Panc1 (cell line): ENCODE data around the gene CASD1. TPM values are rescaled to one million over a fixed set of nuclear protein-coding genes. Genes with fewer than 3 reads are reported as not detected.

Source experiments
- ATAC-seq: fragments of 200-7000 bp; cut with Tn5 transposase; 2 replicates; pipeline ENCODE4 v1.9.1; 2020; ENCODE audit warnings: mild to moderate bottlenecking, moderate library complexity
- BruUV-seq: library from RNA; stranded (reverse); fragments of 400-500 nt; replicated peaks from 2 replicates; lab custom pipeline; 2021; lab: Mats Ljungman, UMichigan
- CTCF ChIA-PET: fragments of 300-600 bp; sonication (Branson Sonifier 250); formaldehyde crosslinking; loops from one replicate; lab custom pipeline; 2022; ENCODE audit warnings: antibody characterized with exemption; lab: Charles Lee
- POLR2A ChIA-PET: fragments of 300-600 bp; sonication (Branson Sonifier 250); formaldehyde crosslinking; loops from one replicate; lab custom pipeline; 2022; ENCODE audit warnings: antibody characterized with exemption; lab: Charles Lee
- DNase-seq: peaks from one replicate; pipeline ENCODE4 v3.0.0-alpha.2; 2010; ENCODE audit warnings: low read depth, low spot score
- H3K27ac ChIP-seq: 2 replicates; pipeline ENCODE4 v1.5.1; 2011; ENCODE audit warnings: mild to moderate bottlenecking, low read length, inconsistent platforms
- H3K27me3 ChIP-seq: fragments of 200-500 bp; sonication (Bioruptor generic); 2 replicates; pipeline ENCODE4 v1.6.0; 2014; ENCODE audit warnings: low read length, inconsistent platforms; ENCODE audit not compliant: control insufficient read depth, insufficient read depth
- H3K36me3 ChIP-seq: fragments of 200-500 bp; sonication (Bioruptor generic); 2 replicates; pipeline ENCODE4 v1.5.1; 2014; ENCODE audit warnings: inconsistent platforms, mild to moderate bottlenecking, low read length, moderate library complexity; ENCODE audit not compliant: control insufficient read depth, insufficient read depth
- H3K4me1 ChIP-seq: 2 replicates; pipeline ENCODE4 v1.5.1; 2011; ENCODE audit warnings: inconsistent platforms, mild to moderate bottlenecking, low read length, moderate library complexity; ENCODE audit not compliant: control insufficient read depth, insufficient read depth
- H3K4me3 ChIP-seq, 2 experiments: 2 replicates each; pipeline ENCODE4 v1.5.1; 2011 to 2012; ENCODE audit warnings: low read depth in 2 of 2, low read length in 2 of 2, mild to moderate bottlenecking in 2 of 2, inconsistent platforms in 1 of 2, moderate library complexity in 1 of 2
- H3K9me3 ChIP-seq: fragments of 200-500 bp; sonication (Bioruptor generic); 2 replicates; pipeline ENCODE4 v1.5.1; 2014; ENCODE audit warnings: low read depth, mild to moderate bottlenecking, inconsistent platforms, low read length, moderate library complexity; ENCODE audit not compliant: control insufficient read depth, insufficient read depth
- CTCF ChIP-seq: fragments of 450-650 bp; IDR thresholded peaks from 2 replicates; pipeline ENCODE4 v1.5.1; 2017; ENCODE audit warnings: mild to moderate bottlenecking
- POLR2AphosphoS5 ChIP-seq: IDR thresholded peaks from 2 replicates; pipeline ENCODE4 v1.6.1; 2012; ENCODE audit warnings: mild to moderate bottlenecking, low read depth, low read length, moderate library complexity
- REST ChIP-seq, 2 experiments: IDR thresholded peaks; 2 replicates each; pipeline ENCODE4 v1.6.1; 2011 to 2012; ENCODE audit warnings: low read depth in 2 of 2, control low read depth in 1 of 2, low read length in 1 of 2, mild to moderate bottlenecking in 1 of 2, moderate library complexity in 1 of 2; ENCODE audit not compliant: insufficient read depth in 1 of 2
- SIN3A ChIP-seq: IDR thresholded peaks from 2 replicates; pipeline ENCODE4 v1.6.1; 2012; ENCODE audit warnings: low read depth, mild to moderate bottlenecking, low read length, moderate library complexity, borderline replicate concordance; ENCODE audit not compliant: insufficient read depth
- TCF7L2 ChIP-seq: IDR thresholded peaks from 2 replicates; pipeline ENCODE4 v1.6.1; 2011; ENCODE audit warnings: mild to moderate bottlenecking, low read depth, low read length, inconsistent platforms
- in situ Hi-C: cut with HindIII; loops from 2 replicates; pipeline ENCODE4 v1.10.0; 2016; ENCODE audit warnings: low sequenced_read_pairs, low pct_unique_long_range_greater_than_20kb
- intact Hi-C: fragments of 100-400 bp; cut with micrococcal nuclease; formaldehyde crosslinking; loops from one replicate; pipeline ENCODE4 v1.10.0; 2022; ENCODE audit not compliant: unreplicated experiment
- total RNA-seq: library from RNA; stranded (reverse); gene quantifications from one replicate; pipeline ENCODE4 v1.2.1, GENCODE V29; 2021; ENCODE audit not compliant: unreplicated experiment

Gene CASD1
- total RNA-seq, 1 experiment from 2014 or later = 14.7 TPM

- H3K36me3 ChIP-seq = no peaks in the 10 kb centered on the region
- POLR2A ChIA-PET = no interaction called here
- H3K4me3 ChIP-seq = no peak overlapping the region
- in situ Hi-C loops (no loop called here), intact Hi-C loops (no loop called here)
- DNase-seq (no peak), ATAC-seq (no peak)
- H3K9me3 ChIP-seq = no peaks in the 10 kb centered on the region
- CTCF ChIA-PET = no interaction called here
- peaks cover 18% of the 10 kb centered on the region for H3K4me1 ChIP-seq
- BruUV-seq = no TSS peak
- TF ChIP-seq REST (IDR thresholded peaks at IDR 0.05; ENCODE audit: insufficient read depth in 1 of 2, low read depth in 2 of 2, low read length in 1 of 2) (no peak), TCF7L2 (no peak), SIN3A (no peak), POLR2AphosphoS5 (no peak), CTCF (no peak)
- no peak overlapping the region for H3K27ac ChIP-seq
- H3K27me3 ChIP-seq = no peaks in the 10 kb centered on the region
Measured at GRCh38 chr7:94507462-94507861, 2.1 kb upstream of the CASD1 start.

GRCh38 chr7:94507962-94508361, 1.6 kb upstream of the CASD1 start:
- no TSS peak for BruUV-seq
- no peak overlapping the region for H3K4me3 ChIP-seq
- ATAC-seq (no peak), DNase-seq (no peak)
- H3K36me3 ChIP-seq = no peaks in the 10 kb centered on the region
- intact Hi-C loops (no loop called here), in situ Hi-C loops (no loop called here)
- H3K9me3 ChIP-seq = no peaks in the 10 kb centered on the region
- TF ChIP-seq POLR2AphosphoS5 (no peak), TCF7L2 (no peak), SIN3A (no peak), REST (IDR thresholded peaks at IDR 0.05; ENCODE audit: insufficient read depth in 1 of 2, low read depth in 2 of 2, low read length in 1 of 2) (no peak), CTCF (no peak)
- ChIA-PET CTCF (no interaction called here), POLR2A (no interaction called here)
- H3K27me3 ChIP-seq = no peaks in the 10 kb centered on the region
- H3K27ac ChIP-seq = no peak overlapping the region
- H3K4me1 ChIP-seq = peaks cover 18% of the 10 kb centered on the region
